ENCODE results near the gene TTC34. TPM values are rescaled to one million over a fixed set of nuclear protein-coding genes. Genes with fewer than 3 reads are reported as not detected.
"Not testable (repeated sequence)": the region's sequence is repeated elsewhere in the genome, so short reads cannot be mapped to it uniquely, and the experiment has no call there.

TTC34 gene
- total RNA-seq, 4 donors from 2014 or later, result 0.17 to 0.56 TPM; not detected in 2

GRCh38 chr1:2800664-2801045 lies 838 bp downstream of the TTC34 start:
- no peak overlapping the region for H3K27ac ChIP-seq
- no CpG with 5 or more reads among the region's 12 CpGs for WGBS
- peaks cover 6% of the 10 kb centered on the region for H3K4me1 ChIP-seq
- no peak for TF ChIP-seq POLR2A (IDR thresholded peaks at IDR 0.05)
- no peak for TF ChIP-seq EP300 (IDR thresholded peaks at IDR 0.05)
- no peak for TF ChIP-seq POLR2AphosphoS5 (IDR thresholded peaks at IDR 0.05)
- no peak for TF ChIP-seq CTCF (IDR thresholded peaks at IDR 0.05)
- DNase-seq (ENCODE audit: low spot score in 2 of 2), result peak; percentile 51 to 75
- H3K4me3 ChIP-seq, result no peak overlapping the region
- peaks cover 82% of the 10 kb centered on the region for H3K27me3 ChIP-seq
- no peaks in the 10 kb centered on the region for H3K9me3 ChIP-seq
- no peaks in the 10 kb centered on the region for H3K36me3 ChIP-seq

GRCh38 chr1:2799811-2800663 lies 1.5 kb downstream of the TTC34 start:
- peak; percentile 57 to 78 for DNase-seq (ENCODE audit: low spot score in 2 of 2)
- H3K9me3 ChIP-seq, result peaks cover 2% of the 10 kb centered on the region
- WGBS, result 56% methylated on average over 1 of the region's 49 CpGs

GRCh38 chr1:2798958-2799357 lies 2.5 kb downstream of the TTC34 start:
- WGBS, result 96% methylated on average over 7 of the region's 7 CpGs
- H3K27me3 ChIP-seq, result peaks cover 68% of the 10 kb centered on the region
- not testable (repeated sequence) for H3K27ac ChIP-seq, H3K9me3 ChIP-seq, H3K4me1 ChIP-seq, H3K36me3 ChIP-seq, H3K4me3 ChIP-seq
- DNase-seq (ENCODE audit: low spot score in 2 of 2), result peak; percentile 19 to 26

More at GRCh38 chr1:2799811-2800663, 1.5 kb downstream of the TTC34 start:
- no peak for TF ChIP-seq POLR2A (IDR thresholded peaks at IDR 0.05)
- TF ChIP-seq CTCF (IDR thresholded peaks at IDR 0.05), result no peak
- TF ChIP-seq POLR2AphosphoS5 (IDR thresholded peaks at IDR 0.05), result no peak
- TF ChIP-seq EP300 (IDR thresholded peaks at IDR 0.05), result no peak
- H3K27ac ChIP-seq, result no peak overlapping the region
- H3K4me1 ChIP-seq, result peaks cover 6% of the 10 kb centered on the region
- no peaks in the 10 kb centered on the region for H3K36me3 ChIP-seq
- peaks cover 76% of the 10 kb centered on the region for H3K27me3 ChIP-seq
- H3K4me3 ChIP-seq, result no peak overlapping the region

GRCh38 chr1:2797741-2798016 lies 3.8 kb downstream of the TTC34 start:
- DNase-seq (ENCODE audit: low spot score in 2 of 2), result no peak
- H3K4me1 ChIP-seq, result peaks cover 6% of the 10 kb centered on the region
- H3K4me3 ChIP-seq, result no peak overlapping the region
- no peaks in the 10 kb centered on the region for H3K36me3 ChIP-seq
- no peak overlapping the region for H3K27ac ChIP-seq
- H3K27me3 ChIP-seq, result peaks cover 60% of the 10 kb centered on the region
- peaks cover 17% of the 10 kb centered on the region for H3K9me3 ChIP-seq
- TF ChIP-seq EP300 (IDR thresholded peaks at IDR 0.05) (no peak), CTCF (IDR thresholded peaks at IDR 0.05) (no peak), POLR2AphosphoS5 (IDR thresholded peaks at IDR 0.05) (no peak), POLR2A (IDR thresholded peaks at IDR 0.05) (no peak)
- WGBS, result 53% methylated on average over 6 of the region's 6 CpGs

DNA sequence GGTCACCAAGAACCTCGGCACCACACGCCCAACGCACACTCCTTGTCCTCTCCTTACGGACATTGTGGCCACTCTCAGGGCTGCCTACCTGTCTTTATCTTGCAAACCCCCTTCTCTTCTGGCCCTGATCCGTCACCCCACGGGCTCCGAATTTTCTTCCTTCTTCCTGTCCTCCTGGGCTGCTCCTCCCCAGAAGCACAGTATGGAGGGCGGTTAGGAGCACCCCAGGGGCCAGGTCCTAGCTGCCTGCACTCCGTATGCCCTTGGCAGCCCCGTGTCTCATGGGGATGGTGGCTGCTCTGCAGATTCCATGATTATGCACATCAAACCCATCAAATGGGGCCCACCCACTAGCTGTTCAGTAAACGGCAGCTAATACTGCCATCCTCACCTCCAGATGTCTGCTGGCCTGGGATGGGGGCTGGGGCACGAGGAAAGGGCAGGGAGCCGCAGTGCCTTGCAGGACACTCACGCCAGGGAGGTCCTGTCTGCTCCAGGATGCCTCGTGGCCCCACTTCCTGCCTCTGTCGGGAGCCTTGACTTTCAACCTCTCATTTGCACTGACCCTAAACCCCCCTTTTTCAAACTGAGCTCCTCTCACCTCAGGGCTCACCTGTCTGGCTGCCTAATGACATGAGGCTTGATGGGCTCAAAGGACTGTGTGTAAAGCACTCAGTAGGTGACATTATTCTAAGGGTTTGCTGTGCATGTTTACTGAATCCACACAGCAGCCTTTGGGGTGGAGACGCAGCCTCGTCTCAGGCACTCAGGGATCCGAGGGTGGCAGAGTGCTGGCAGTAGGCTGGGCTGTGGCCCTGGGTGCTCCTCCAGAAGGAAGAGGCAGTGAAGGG lies 4.4 kb downstream of the TTC34 start:
- peaks cover 23% of the 10 kb centered on the region for H3K9me3 ChIP-seq
- TF ChIP-seq POLR2A (IDR thresholded peaks at IDR 0.05) (no peak), CTCF (IDR thresholded peaks at IDR 0.05) (no peak), EP300 (IDR thresholded peaks at IDR 0.05) (no peak), POLR2AphosphoS5 (IDR thresholded peaks at IDR 0.05) (no peak)
- WGBS, result 45% methylated on average over 18 of the region's 19 CpGs
- H3K27me3 ChIP-seq, result peaks cover 60% of the 10 kb centered on the region
- no peak overlapping the region for H3K27ac ChIP-seq
- no peak overlapping the region for H3K4me3 ChIP-seq
- peaks cover 6% of the 10 kb centered on the region for H3K4me1 ChIP-seq
- no peaks in the 10 kb centered on the region for H3K36me3 ChIP-seq
- DNase-seq (ENCODE audit: low spot score in 2 of 2), result peak; percentile 31 to 71
